SK-N-SH (cell line): ENCODE data around the gene LY6G6C. TPM values are rescaled to one million over a fixed set of nuclear protein-coding genes. Genes with fewer than 3 reads are reported as not detected.

Experiments used
- CTCF ChIA-PET: fragments of 300-600, 350-600 bp; formaldehyde crosslinking; extraction: SDS; loops from one replicate; lab custom pipeline; 2021; lab: Yijun Ruan, JAX
- POLR2A ChIA-PET: fragments of 350-600 bp; sonication (Branson Sonifier 250); formaldehyde crosslinking; extraction: SDS; loops from one replicate; lab custom pipeline; 2020; ENCODE audit warnings: antibody characterized with exemption, inconsistent platforms; lab: Yijun Ruan, JAX
- DNase-seq: peaks from one replicate; pipeline ENCODE4 v3.0.0; 2012
- H2AFZ ChIP-seq: fragments of 200-600 bp; sonication (generic); 2 replicates; pipeline ENCODE4 v1.8.1; 2016; ENCODE audit warnings: antibody characterized with exemption, mild to moderate bottlenecking, low read depth
- H3F3A ChIP-seq: fragments of 200-600 bp; sonication (generic); replicated peaks from 2 replicates; pipeline ENCODE3; 2016; ENCODE audit warnings: antibody characterized with exemption, mild to moderate bottlenecking; ENCODE audit not compliant: insufficient read depth
- H3K27ac ChIP-seq, 2 experiments: fragments of 200-500 bp in 1 of 2; fragments of 200-600 bp in 1 of 2; sonication (Bioruptor generic) in 1 of 2; sonication (generic), shearing (Covaris generic) in 1 of 2; 2 replicates each; pipeline versions ENCODE4 v1.5.1 to v1.6.1; 2014 to 2016; ENCODE audit warnings: low read depth in 2 of 2, inconsistent platforms in 1 of 2, low read length in 1 of 2, mild to moderate bottlenecking in 1 of 2, mixed read lengths in 1 of 2
- H3K27me3 ChIP-seq: fragments of 200-600 bp; sonication (generic), shearing (Covaris generic); 2 replicates; pipeline ENCODE4 v1.6.1; 2016; ENCODE audit warnings: mixed run types; ENCODE audit not compliant: insufficient read depth
- H3K36me3 ChIP-seq, 2 experiments: fragments of 200-500 bp in 1 of 2; fragments of 200-600 bp in 1 of 2; sonication (Bioruptor generic) in 1 of 2; sonication (generic) in 1 of 2; replicated peaks in 1 of 2; 2 replicates each; pipeline versions ENCODE3 to v1.5.1; 2014 to 2016; ENCODE audit warnings: low read length in 1 of 2, mild to moderate bottlenecking in 1 of 2; ENCODE audit not compliant: insufficient read depth in 2 of 2, control insufficient read depth in 1 of 2
- H3K4me1 ChIP-seq, 2 experiments: fragments of 200-500 bp in 1 of 2; fragments of 200-600 bp in 1 of 2; sonication (Bioruptor generic) in 1 of 2; sonication (generic), shearing (Covaris generic) in 1 of 2; 2 replicates each; pipeline versions ENCODE4 v1.5.1 to v1.6.1; 2014 to 2016; ENCODE audit warnings: low read depth in 1 of 2, low read length in 1 of 2, mixed run types in 1 of 2; ENCODE audit not compliant: insufficient read depth in 2 of 2, control insufficient read depth in 1 of 2
- H3K4me2 ChIP-seq: fragments of 200-600 bp; sonication (generic), shearing (Covaris generic); 2 replicates; pipeline ENCODE4 v1.6.1; 2017; ENCODE audit warnings: mixed run types
- H3K4me3 ChIP-seq, 2 experiments: fragments of 200-500 bp in 1 of 2; fragments of 200-600 bp in 1 of 2; sonication (Bioruptor generic) in 1 of 2; sonication (generic), shearing (Covaris generic) in 1 of 2; 2 replicates each; pipeline versions ENCODE4 v1.5.1 to v1.8.1; 2014 to 2016; ENCODE audit warnings: low read depth in 2 of 2, inconsistent platforms in 1 of 2, low read length in 1 of 2, mild to moderate bottlenecking in 1 of 2, mixed read lengths in 1 of 2, moderate library complexity in 1 of 2
- H3K79me2 ChIP-seq: fragments of 200-600 bp; sonication (generic); 2 replicates; pipeline ENCODE4 v1.8.1; 2017; ENCODE audit warnings: mild to moderate bottlenecking; ENCODE audit not compliant: insufficient read depth
- H3K9ac ChIP-seq: fragments of 200-600 bp; sonication (generic); 2 replicates; pipeline ENCODE4 v1.6.1; 2017; ENCODE audit warnings: mixed run types
- H3K9me2 ChIP-seq: fragments of 200-600 bp; sonication (generic); 2 replicates; pipeline ENCODE4 v1.6.1; 2017; ENCODE audit warnings: mixed run types
- H3K9me3 ChIP-seq: fragments of 200-600 bp; sonication (generic); 2 replicates; pipeline ENCODE4 v1.6.1; 2017; ENCODE audit warnings: mixed run types, mild to moderate bottlenecking, moderate library complexity
- H4K20me1 ChIP-seq: fragments of 200-600 bp; sonication (generic); 2 replicates; pipeline ENCODE4 v1.6.1; 2017; ENCODE audit warnings: mild to moderate bottlenecking, mixed run types; ENCODE audit not compliant: insufficient read depth
- CHD2 ChIP-seq: fragments of 150-350 bp; IDR thresholded peaks from 2 replicates; pipeline ENCODE4 v1.6.1; 2018; ENCODE audit warnings: low read length; ENCODE audit not compliant: partially characterized antibody
- CTCF ChIP-seq: fragments of 200-600 bp; sonication (generic); IDR thresholded peaks from 2 replicates; pipeline ENCODE4 v1.6.1; 2017; ENCODE audit warnings: antibody characterized with exemption, mild to moderate bottlenecking, moderate library complexity
- ELF1 ChIP-seq: IDR thresholded peaks from 2 replicates; pipeline ENCODE4 v1.4.0; 2012
- EP300 ChIP-seq, 2 experiments: IDR thresholded peaks; 2 replicates each; pipeline versions ENCODE4 v1.4.0 to v1.6.1; 2012; ENCODE audit warnings: borderline replicate concordance in 1 of 2, low read depth in 1 of 2, low read length in 1 of 2
- EZH2phosphoT487 ChIP-seq: fragments of 200-600 bp; sonication (generic); IDR thresholded peaks from 2 replicates; pipeline ENCODE4 v1.6.1; 2017; ENCODE audit warnings: low read depth, mixed run types, mild to moderate bottlenecking, antibody characterized with exemption, moderate library complexity, borderline replicate concordance
- FOSL2 ChIP-seq: IDR thresholded peaks from 2 replicates; pipeline ENCODE4 v1.4.0; 2012; ENCODE audit warnings: low read depth, mild to moderate bottlenecking, moderate library complexity, borderline replicate concordance
- FOXM1 ChIP-seq: IDR thresholded peaks from 2 replicates; pipeline ENCODE4 v1.4.0; 2012; ENCODE audit warnings: low read depth, mild to moderate bottlenecking
- GABPA ChIP-seq: IDR thresholded peaks from 2 replicates; pipeline ENCODE4 v1.4.0; 2012; ENCODE audit warnings: low read depth, mild to moderate bottlenecking
- IRF3 ChIP-seq: fragments of 150-350 bp; IDR thresholded peaks from 2 replicates; pipeline ENCODE4 v1.6.1; 2016; ENCODE audit warnings: mild to moderate bottlenecking, low read depth, low read length
- JUND ChIP-seq: IDR thresholded peaks from 2 replicates; pipeline ENCODE4 v1.4.0; 2012
- MEF2A ChIP-seq: IDR thresholded peaks from 2 replicates; pipeline ENCODE4 v1.4.0; 2012; ENCODE audit warnings: low read depth, borderline replicate concordance
- MXI1 ChIP-seq: IDR thresholded peaks from 2 replicates; pipeline ENCODE4 v1.6.1; 2012; ENCODE audit warnings: mild to moderate bottlenecking, low read depth, low read length, improper control_type of control experiment
- NFIC ChIP-seq: IDR thresholded peaks from 2 replicates; pipeline ENCODE4 v1.4.0; 2012; ENCODE audit warnings: borderline replicate concordance
- PBX3 ChIP-seq: IDR thresholded peaks from 2 replicates; pipeline ENCODE4; 2012
- POLR2AphosphoS5 ChIP-seq: IDR thresholded peaks from 2 replicates; pipeline ENCODE4 v1.6.1; 2012; ENCODE audit warnings: low read depth, low read length
- RAD21 ChIP-seq: IDR thresholded peaks from 2 replicates; pipeline ENCODE4 v1.6.1; 2012; ENCODE audit warnings: mild to moderate bottlenecking, low read length
- REST ChIP-seq: IDR thresholded peaks from 2 replicates; pipeline ENCODE4 v1.6.1; 2012; ENCODE audit warnings: mild to moderate bottlenecking, low read depth, low read length, moderate library complexity
- RFX5 ChIP-seq: IDR thresholded peaks from 2 replicates; pipeline ENCODE4 v1.6.1; 2012; ENCODE audit warnings: mild to moderate bottlenecking, improper control_type of control experiment, low read length
- SMC3 ChIP-seq: IDR thresholded peaks from 2 replicates; pipeline ENCODE4 v1.6.1; 2012; ENCODE audit warnings: low read depth, low read length, improper control_type of control experiment
- TCF12 ChIP-seq: IDR thresholded peaks from 2 replicates; pipeline ENCODE4 v1.4.0; 2012
- TEAD4 ChIP-seq: IDR thresholded peaks from 2 replicates; pipeline ENCODE4 v1.4.0; 2012; ENCODE audit warnings: mild to moderate bottlenecking, borderline replicate concordance; ENCODE audit not compliant: insufficient read depth
- USF1 ChIP-seq: IDR thresholded peaks from 2 replicates; pipeline ENCODE4 v1.4.0; 2012; ENCODE audit warnings: low read depth, borderline replicate concordance
- ZBTB33 ChIP-seq: IDR thresholded peaks from 2 replicates; pipeline ENCODE4 v1.4.0; 2012; ENCODE audit warnings: low read depth, borderline replicate concordance
- WGBS: methylation state at CpG from one replicate; pipeline ENCODE4 v1.1.6; 2017; ENCODE audit warnings: low lambda C conversion rate; 5-methylcytosine and 5-hydroxymethylcytosine counted together
- polyA plus RNA-seq, 3 experiments: library from polyadenylated mRNA; depleted of rRNA; stranded (reverse); fragments of >200 nt; gene quantifications; 2 replicates each; pipeline ENCODE4 v1.2.3, GENCODE V29; 2012

The LY6G6C gene
- polyA plus RNA-seq, 1 of the 3 experiments (the other 2 are of a cell fraction) = not detected

- Histone ChIP-seq H3K4me1 (peaks cover 18 to 21% of the 10 kb centered on the region in 2 experiments; a peak in 2 of 4 replicates), H3K9me2 (no peaks in the 10 kb centered on the region), H3K4me3 (peak overlapping the region; percentile 90 to 93), H3K27me3 (no peaks in the 10 kb centered on the region), H3K4me2 (peak overlapping the region; percentile 98), H3K36me3 (peaks cover 52 to 60% of the 10 kb centered on the region in 2 experiments), H4K20me1 (peaks cover 27% of the 10 kb centered on the region), H3K9me3 (no peaks in the 10 kb centered on the region), H3K79me2 (peaks cover 46% of the 10 kb centered on the region), H3F3A (peaks cover 50% of the 10 kb centered on the region), H2AFZ (peak overlapping the region; percentile 67), H3K9ac (peak overlapping the region; percentile 98), H3K27ac (peak overlapping the region; percentile 94)
- DNase-seq = peak; percentile 93
- WGBS = under 1% methylated on average over 15 of the region's 29 CpGs
- CTCF ChIA-PET = interaction anchor here (0.7 to 7.3 kb wide), 38 partner anchors 9 to 230 kb away, joined by 3 to 45 read pairs (median 4); partner anchors contain the start of genes ABHD16A, ATP6V1G2, EHMT2 and GPANK1
- POLR2A ChIA-PET = interaction anchor here (0.6 to 2.0 kb wide), 13 partner anchors 11 to 183 kb away, joined by 3 to 10 read pairs (median 4); partner anchors contain the start of genes ABHD16A, ATP6V1G2, HSPA1B and LSM2
- no peak for TF ChIP-seq FOXM1
- no peak for TF ChIP-seq MEF2A
- TF ChIP-seq USF1 = no peak
- TF ChIP-seq EZH2phosphoT487 = no peak
- no peak for TF ChIP-seq TCF12
- peak; percentile 58 for TF ChIP-seq SMC3
- TF ChIP-seq IRF3 = no peak
- no peak; the same call in 1 of the 2 replicates for TF ChIP-seq TEAD4
- no peak for TF ChIP-seq ZBTB33
- no peak; the same call in 1 of the 2 replicates for TF ChIP-seq NFIC
- TF ChIP-seq GABPA = 0 out of 2 replicates have a peak, but pooled peaks have one; percentile 9
- TF ChIP-seq JUND = 0 out of 2 replicates have a peak, but pooled peaks have one; percentile 35
- TF ChIP-seq PBX3 = no peak
- TF ChIP-seq RFX5 = no peak
- TF ChIP-seq REST = 0 out of 2 replicates have a peak, but pooled peaks have one; percentile 10
- no peak for TF ChIP-seq CTCF
- no peak for TF ChIP-seq ELF1
- TF ChIP-seq FOSL2 = no peak
- no peak for TF ChIP-seq EP300 (IDR thresholded peaks at IDR 0.05; ENCODE audit: borderline replicate concordance in 1 of 2, low read depth in 1 of 2, low read length in 1 of 2)
- TF ChIP-seq RAD21 = peak; percentile 79
- TF ChIP-seq POLR2AphosphoS5 = no peak
- peak; percentile 76; the same call in 1 of the 2 replicates for TF ChIP-seq MXI1
- peak; percentile 2 for TF ChIP-seq CHD2
These were observed 8.0 kb upstream of the LY6G6C start for GRCh38 chr6:31729515-31729978.
